ENCODE results near the gene PIP. TPM values are rescaled to one million over a fixed set of nuclear protein-coding genes. Genes with fewer than 3 reads are reported as not detected.
"Not testable (repeated sequence)": the region's sequence is repeated elsewhere in the genome, so short reads cannot be mapped to it uniquely, and the experiment has no call there.

PIP gene
- total and polyA plus RNA-seq, 4 donors, result 1.5 to 43.4 (median 36.2) TPM

DNA sequence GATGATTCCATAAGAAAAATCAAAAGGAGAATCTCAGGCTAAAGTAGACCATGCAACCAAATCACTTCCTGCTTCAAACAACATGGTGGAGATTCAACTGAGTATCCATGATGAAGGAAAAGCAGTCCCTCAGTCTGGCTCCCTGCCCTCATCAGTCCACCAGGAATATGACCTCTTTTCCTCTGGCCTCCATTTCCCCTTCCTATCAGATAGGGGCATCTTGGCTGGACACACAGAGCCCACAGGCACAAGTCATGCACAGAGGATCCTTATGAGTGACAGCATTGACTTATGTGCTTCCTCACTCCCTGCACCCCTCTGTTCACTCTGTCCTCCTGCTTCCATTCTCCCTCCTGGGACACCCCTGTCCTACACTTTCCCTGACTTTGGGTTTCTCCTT is 16.8 kb downstream of the PIP start:
- no peak for ATAC-seq (ENCODE audit: insufficient read depth, low FRiP score)
- Histone ChIP-seq H3K4me3 (no peak overlapping the region), H3K9ac (ENCODE audit: insufficient read depth in 1 of 2, low read length in 2 of 2) (no peak overlapping the region), H3K27ac (ENCODE audit: low read depth in 1 of 2, low read length in 1 of 2) (no peak overlapping the region), H3K9me3 (ENCODE audit: control insufficient read depth in 4 of 4, insufficient read depth in 3 of 4, low read length in 3 of 4) (peaks cover 0 to 4% (median under 1%) of the 10 kb centered on the region in 4 donors), H3K27me3 (ENCODE audit: control insufficient read depth in 3 of 3, insufficient read depth in 3 of 3, low read length in 2 of 3) (no peaks in the 10 kb centered on the region), H3K4me1 (ENCODE audit: control insufficient read depth in 5 of 5, insufficient read depth in 5 of 5, low read length in 5 of 5) (no peaks in the 10 kb centered on the region), H3K36me3 (ENCODE audit: control insufficient read depth in 4 of 4, insufficient read depth in 4 of 4, low read length in 4 of 4) (no peaks in the 10 kb centered on the region)
- TF ChIP-seq, protein P1, sequence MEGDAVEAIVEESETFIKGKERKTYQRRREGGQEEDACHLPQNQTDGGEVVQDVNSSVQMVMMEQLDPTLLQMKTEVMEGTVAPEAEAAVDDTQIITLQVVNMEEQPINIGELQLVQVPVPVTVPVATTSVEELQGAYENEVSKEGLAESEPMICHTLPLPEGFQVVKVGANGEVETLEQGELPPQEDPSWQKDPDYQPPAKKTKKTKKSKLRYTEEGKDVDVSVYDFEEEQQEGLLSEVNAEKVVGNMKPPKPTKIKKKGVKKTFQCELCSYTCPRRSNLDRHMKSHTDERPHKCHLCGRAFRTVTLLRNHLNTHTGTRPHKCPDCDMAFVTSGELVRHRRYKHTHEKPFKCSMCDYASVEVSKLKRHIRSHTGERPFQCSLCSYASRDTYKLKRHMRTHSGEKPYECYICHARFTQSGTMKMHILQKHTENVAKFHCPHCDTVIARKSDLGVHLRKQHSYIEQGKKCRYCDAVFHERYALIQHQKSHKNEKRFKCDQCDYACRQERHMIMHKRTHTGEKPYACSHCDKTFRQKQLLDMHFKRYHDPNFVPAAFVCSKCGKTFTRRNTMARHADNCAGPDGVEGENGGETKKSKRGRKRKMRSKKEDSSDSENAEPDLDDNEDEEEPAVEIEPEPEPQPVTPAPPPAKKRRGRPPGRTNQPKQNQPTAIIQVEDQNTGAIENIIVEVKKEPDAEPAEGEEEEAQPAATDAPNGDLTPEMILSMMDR (IDR thresholded peaks at IDR 0.05; ENCODE audit: control extremely low read depth, extremely low read depth), result no peak
- DNase-seq, result no peak

DNA sequence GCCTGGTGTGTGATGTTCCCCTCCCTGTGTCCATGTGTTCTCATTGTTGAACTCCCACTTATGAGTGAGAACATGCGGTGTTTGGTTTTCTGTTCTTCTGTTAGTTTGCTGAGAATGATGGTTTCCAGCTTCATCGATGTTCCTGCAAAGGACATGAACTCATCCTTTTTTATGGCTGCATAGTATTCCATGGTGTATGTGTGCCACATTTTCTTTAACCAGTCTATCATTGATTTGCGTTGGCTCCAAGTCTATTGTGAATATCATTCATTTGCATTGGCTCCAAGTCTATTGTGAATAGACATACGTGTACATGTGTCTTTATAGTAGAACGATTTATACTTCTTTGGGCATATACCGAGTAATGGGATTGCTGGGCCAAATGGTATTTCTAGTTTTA is 18.8 kb downstream of the PIP start:
- DNase-seq; H3K27me3 ChIP-seq (ENCODE audit: control insufficient read depth in 3 of 3, insufficient read depth in 3 of 3, low read length in 2 of 3); H3K9ac ChIP-seq (ENCODE audit: insufficient read depth in 1 of 2, low read length in 2 of 2); H3K27ac ChIP-seq (ENCODE audit: low read depth in 1 of 2, low read length in 1 of 2); H3K36me3 ChIP-seq (ENCODE audit: control insufficient read depth in 4 of 4, insufficient read depth in 4 of 4, low read length in 4 of 4); H3K4me3 ChIP-seq; H3K4me1 ChIP-seq (ENCODE audit: control insufficient read depth in 5 of 5, insufficient read depth in 5 of 5, low read length in 5 of 5); H3K9me3 ChIP-seq (ENCODE audit: control insufficient read depth in 4 of 4, insufficient read depth in 3 of 4, low read length in 3 of 4); ATAC-seq (ENCODE audit: insufficient read depth, low FRiP score): not testable (repeated sequence)
- 95 to 98% methylated on average over 6 of the region's 6 CpGs for WGBS, 2 donors

DNA sequence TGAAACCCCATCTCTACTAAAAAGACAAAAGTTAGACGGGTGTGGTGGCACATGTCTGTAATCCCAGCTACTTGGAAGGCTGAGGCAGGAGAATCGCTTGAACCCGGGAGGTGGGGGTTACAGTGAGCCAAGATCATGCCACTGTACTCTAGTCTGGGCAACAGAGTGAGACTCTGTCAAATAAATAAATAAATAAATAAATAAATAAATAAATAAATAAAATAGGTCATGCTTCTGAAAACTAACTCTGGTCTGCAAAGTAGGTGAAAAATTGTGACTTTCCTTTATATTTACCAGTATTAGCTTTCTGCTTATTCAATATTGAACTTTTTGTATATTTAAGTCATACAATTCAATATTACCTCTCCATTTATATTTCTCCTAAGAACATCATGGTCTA is 26.7 kb downstream of the PIP start:
- H3K27ac ChIP-seq (ENCODE audit: low read depth in 1 of 2, low read length in 1 of 2); DNase-seq; H3K9me3 ChIP-seq (ENCODE audit: control insufficient read depth in 4 of 4, insufficient read depth in 3 of 4, low read length in 3 of 4); H3K36me3 ChIP-seq (ENCODE audit: control insufficient read depth in 4 of 4, insufficient read depth in 4 of 4, low read length in 4 of 4); H3K4me1 ChIP-seq (ENCODE audit: control insufficient read depth in 5 of 5, insufficient read depth in 5 of 5, low read length in 5 of 5); H3K27me3 ChIP-seq (ENCODE audit: control insufficient read depth in 3 of 3, insufficient read depth in 3 of 3, low read length in 2 of 3); ATAC-seq (ENCODE audit: insufficient read depth, low FRiP score); H3K4me3 ChIP-seq; H3K9ac ChIP-seq (ENCODE audit: insufficient read depth in 1 of 2, low read length in 2 of 2): not testable (repeated sequence)
- 93 to 94% methylated on average over 3 of the region's 3 CpGs for whole genome bisulfite sequencing, 2 donors

DNA sequence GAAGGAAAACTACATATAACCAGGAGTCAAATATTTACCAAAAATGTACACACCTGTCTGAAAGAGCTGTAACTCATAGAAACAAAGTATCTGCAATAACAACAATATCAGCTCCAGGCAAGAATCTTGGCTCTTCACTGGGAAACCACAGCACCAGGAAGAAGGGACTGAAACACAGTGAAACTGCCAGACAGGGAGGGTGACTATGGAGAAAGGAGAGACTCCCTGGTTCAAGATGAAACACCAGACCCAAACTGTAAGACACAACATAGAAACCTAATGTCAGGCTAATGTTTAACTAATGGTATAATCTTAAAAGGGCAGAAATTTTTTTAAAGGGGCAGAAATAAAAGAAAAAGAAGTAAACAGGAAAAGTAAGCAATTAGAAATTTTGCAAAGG is 39.8 kb downstream of the PIP start:
- Histone ChIP-seq H3K9ac (ENCODE audit: insufficient read depth in 1 of 2, low read length in 2 of 2) (no peak overlapping the region), H3K27ac (ENCODE audit: low read depth in 1 of 2, low read length in 1 of 2) (no peak overlapping the region), H3K9me3 (ENCODE audit: control insufficient read depth in 4 of 4, insufficient read depth in 3 of 4, low read length in 3 of 4) (no peaks in the 10 kb centered on the region), H3K36me3 (ENCODE audit: control insufficient read depth in 4 of 4, insufficient read depth in 4 of 4, low read length in 4 of 4) (no peaks in the 10 kb centered on the region), H3K27me3 (ENCODE audit: control insufficient read depth in 3 of 3, insufficient read depth in 3 of 3, low read length in 2 of 3) (no peaks in the 10 kb centered on the region), H3K4me1 (ENCODE audit: control insufficient read depth in 5 of 5, insufficient read depth in 5 of 5, low read length in 5 of 5) (no peaks in the 10 kb centered on the region), H3K4me3 (no peak overlapping the region)
- TF ChIP-seq, protein P1 (IDR thresholded peaks at IDR 0.05; ENCODE audit: control extremely low read depth, extremely low read depth), result no peak
- DNase-seq, result peak in 1 of 3 donors; percentile 3
- ATAC-seq (ENCODE audit: insufficient read depth, low FRiP score), result no peak

DNA sequence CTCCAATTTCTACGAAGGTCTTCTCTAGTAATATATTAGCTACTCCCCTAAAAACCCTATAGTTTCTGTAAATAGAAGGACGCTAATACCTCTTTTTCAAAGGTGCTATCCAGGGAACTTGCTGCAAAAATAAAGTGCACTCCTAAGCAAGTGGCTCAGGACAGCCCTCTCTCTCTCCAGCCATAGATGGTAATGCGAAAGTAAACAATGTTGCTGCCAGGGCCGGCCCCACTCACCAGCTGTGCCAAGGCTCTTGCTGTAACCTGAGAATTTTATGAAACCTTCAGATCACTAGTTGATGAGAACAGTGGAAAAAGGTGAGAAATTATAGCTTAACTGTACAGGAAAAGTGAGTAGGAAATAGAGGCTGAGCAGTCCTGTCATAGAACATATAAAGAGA is 40.5 kb downstream of the PIP start:
- peak; percentile 12 to 65 (median 34) for DNase-seq
- WGBS, 2 donors, result 44 to 56% methylated on average over 4 of the region's 4 CpGs
- ATAC-seq (ENCODE audit: insufficient read depth, low FRiP score), result peak; percentile 53
- H3K27ac ChIP-seq (ENCODE audit: low read depth in 1 of 2, low read length in 1 of 2), result no peak overlapping the region
- H3K27me3 ChIP-seq (ENCODE audit: control insufficient read depth in 3 of 3, insufficient read depth in 3 of 3, low read length in 2 of 3), result no peaks in the 10 kb centered on the region
- H3K4me3 ChIP-seq, result no peak overlapping the region
- H3K9ac ChIP-seq (ENCODE audit: insufficient read depth in 1 of 2, low read length in 2 of 2), result no peak overlapping the region
- TF ChIP-seq, protein P1 (IDR thresholded peaks at IDR 0.05; ENCODE audit: control extremely low read depth, extremely low read depth), result no peak
- no peaks in the 10 kb centered on the region for H3K36me3 ChIP-seq (ENCODE audit: control insufficient read depth in 4 of 4, insufficient read depth in 4 of 4, low read length in 4 of 4)
- H3K4me1 ChIP-seq (ENCODE audit: control insufficient read depth in 5 of 5, insufficient read depth in 5 of 5, low read length in 5 of 5), result no peaks in the 10 kb centered on the region
- no peaks in the 10 kb centered on the region for H3K9me3 ChIP-seq (ENCODE audit: control insufficient read depth in 4 of 4, insufficient read depth in 3 of 4, low read length in 3 of 4)

All from lung (tissue), 12 donors.